Trophoblast cell (in vitro differentiated cells and primary cell): Measurements from ENCODE around the gene FBXW11.

ENCODE experiments used
- DNase-seq, 2 donors: peaks; one replicate each; pipeline ENCODE4 v3.0.0-alpha.2; 2016
- H2AFZ ChIP-seq: 2 replicates; pipeline ENCODE4 v1.6.1; 2013; ENCODE audit warnings: low read length, moderate library complexity, mild to moderate bottlenecking; ENCODE audit not compliant: insufficient read depth, poor library complexity
- H2AK5ac ChIP-seq: 2 replicates; pipeline ENCODE4 v1.6.1; 2013; ENCODE audit warnings: mild to moderate bottlenecking, low read length
- H2BK120ac ChIP-seq: 2 replicates; pipeline ENCODE4 v1.6.1; 2013; ENCODE audit warnings: low read length, mild to moderate bottlenecking, moderate library complexity; ENCODE audit not compliant: insufficient read depth, poor library complexity
- H2BK12ac ChIP-seq: 2 replicates; pipeline ENCODE4 v1.6.1; 2013; ENCODE audit warnings: mild to moderate bottlenecking, low read length, moderate library complexity
- H2BK5ac ChIP-seq: 2 replicates; pipeline ENCODE4 v1.6.1; 2013; ENCODE audit warnings: low read length, low read depth, moderate library complexity, mild to moderate bottlenecking; ENCODE audit not compliant: poor library complexity
- H3K14ac ChIP-seq: 2 replicates; pipeline ENCODE4 v1.6.1; 2013; ENCODE audit warnings: mild to moderate bottlenecking, low read length
- H3K18ac ChIP-seq: 2 replicates; pipeline ENCODE4 v1.6.1; 2013; ENCODE audit warnings: mild to moderate bottlenecking, low read length
- H3K23ac ChIP-seq: 2 replicates; pipeline ENCODE4 v1.6.1; 2013; ENCODE audit warnings: low read length
- H3K27ac ChIP-seq: 2 replicates; pipeline ENCODE4 v1.5.1; 2013; ENCODE audit warnings: low read depth, mild to moderate bottlenecking, inconsistent platforms, low read length, moderate library complexity
- H3K27me3 ChIP-seq: 2 replicates; pipeline ENCODE4 v1.6.1; 2013; ENCODE audit warnings: inconsistent platforms, mild to moderate bottlenecking, low read length, moderate library complexity; ENCODE audit not compliant: insufficient read depth
- H3K36me3 ChIP-seq, 2 experiments: 1 replicate in 1 of 2; 2 replicates in 1 of 2; pipeline ENCODE4 v1.6.1; 2013; ENCODE audit warnings: low read length in 2 of 2, mild to moderate bottlenecking in 2 of 2, moderate library complexity in 1 of 2; ENCODE audit not compliant: insufficient read depth in 2 of 2, control insufficient read depth in 1 of 2
- H3K4ac ChIP-seq: 2 replicates; pipeline ENCODE4 v1.6.1; 2013; ENCODE audit warnings: low read depth, mild to moderate bottlenecking, low read length, moderate library complexity
- H3K4me1 ChIP-seq, 2 experiments: 1 replicate in 1 of 2; 2 replicates in 1 of 2; pipeline ENCODE4 v1.6.1; 2013; ENCODE audit warnings: low read length in 2 of 2, mild to moderate bottlenecking in 2 of 2, moderate library complexity in 1 of 2; ENCODE audit not compliant: insufficient read depth in 2 of 2, control insufficient read depth in 1 of 2
- H3K4me2 ChIP-seq: 2 replicates; pipeline ENCODE4 v1.6.1; 2013; ENCODE audit warnings: inconsistent platforms, mild to moderate bottlenecking, low read length, moderate library complexity
- H3K4me3 ChIP-seq: 2 replicates; pipeline ENCODE4 v1.5.1; 2013; ENCODE audit warnings: mild to moderate bottlenecking, low read depth, low read length, inconsistent platforms
- H3K79me1 ChIP-seq: one replicate; pipeline ENCODE4 v1.6.1; 2013; ENCODE audit warnings: low read length
- H3K79me2 ChIP-seq: 2 replicates; pipeline ENCODE4 v1.6.1; 2013; ENCODE audit warnings: low read length, mild to moderate bottlenecking; ENCODE audit not compliant: control insufficient read depth, insufficient read depth, poor library complexity
- H3K9ac ChIP-seq: 2 replicates; pipeline ENCODE4 v1.6.1; 2013; ENCODE audit warnings: mild to moderate bottlenecking, low read length
- H3K9me3 ChIP-seq: 2 replicates; pipeline ENCODE4 v1.6.1; 2013; ENCODE audit warnings: low read depth, mild to moderate bottlenecking, control low read depth, inconsistent platforms, low read length; ENCODE audit not compliant: insufficient read depth
- H4K12ac ChIP-seq: 2 replicates; pipeline ENCODE4 v1.6.1; 2013; ENCODE audit warnings: low read depth, mild to moderate bottlenecking, low read length, moderate library complexity
- H4K8ac ChIP-seq: 2 replicates; pipeline ENCODE4 v1.6.1; 2013; ENCODE audit warnings: low read depth, mild to moderate bottlenecking, low read length, moderate library complexity
- H4K91ac ChIP-seq: one replicate; pipeline ENCODE4 v1.6.1; 2013; ENCODE audit warnings: low read depth, mild to moderate bottlenecking, low read length, moderate library complexity
- WGBS: extraction: QIAGEN DNeasy Blood & Tissue Kit; methylation state at CpG from one replicate; pipeline ENCODE4 v1.1.7; 2013; ENCODE audit warnings: missing lambda C conversion rate; ENCODE audit not compliant: insufficient read length, insufficient coverage; ENCODE audit errors: extremely low coverage; 5-methylcytosine and 5-hydroxymethylcytosine counted together

FBXW11 gene

DNA sequence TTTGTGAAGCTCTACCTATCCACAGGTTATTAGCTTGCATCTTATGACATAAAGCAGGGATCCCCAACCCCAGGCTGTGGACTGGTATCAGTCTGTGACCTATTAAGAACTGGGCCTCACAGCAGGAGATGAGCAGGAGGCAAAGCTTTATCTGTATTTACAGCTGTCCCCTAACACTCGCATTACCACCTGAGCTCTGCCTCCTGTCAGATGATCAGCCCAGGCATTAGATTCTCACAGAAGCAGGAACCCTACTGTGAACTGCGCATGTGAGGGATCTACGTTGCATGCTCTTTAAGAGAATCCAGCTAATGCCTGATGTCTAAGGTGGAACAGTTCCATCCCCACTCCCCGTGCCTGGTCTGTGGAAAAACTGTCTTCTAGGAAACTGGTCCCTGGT is 19.7 kb downstream of the FBXW11 start:
- no peak overlapping the region for H2BK5ac ChIP-seq
- H3K9ac ChIP-seq, result no peak overlapping the region
- no peak overlapping the region for H3K14ac ChIP-seq
- H3K79me2 ChIP-seq, result no peaks in the 10 kb centered on the region
- no peaks in the 10 kb centered on the region for H3K27me3 ChIP-seq
- H2AFZ ChIP-seq, result no peak overlapping the region
- no peak overlapping the region for H4K8ac ChIP-seq
- H3K9me3 ChIP-seq, result no peaks in the 10 kb centered on the region
- H3K36me3 ChIP-seq, result peaks cover 0 to 4% of the 10 kb centered on the region in 2 experiments
- H4K91ac ChIP-seq, result no peak overlapping the region
- no peak overlapping the region for H3K23ac ChIP-seq
- H3K4me1 ChIP-seq, result peaks cover 3 to 5% of the 10 kb centered on the region in 2 experiments
- no peak overlapping the region for H2AK5ac ChIP-seq
- no peak for DNase-seq
- H3K79me1 ChIP-seq, result no peaks in the 10 kb centered on the region
- no peak overlapping the region for H2BK12ac ChIP-seq
- no peak overlapping the region for H2BK120ac ChIP-seq
- H4K12ac ChIP-seq, result no peak overlapping the region
- WGBS, result no CpG with 5 or more reads among the region's 4 CpGs
- H3K4ac ChIP-seq, result no peak overlapping the region
- no peak overlapping the region for H3K27ac ChIP-seq
- H3K4me2 ChIP-seq, result no peak overlapping the region
- H3K18ac ChIP-seq, result no peak overlapping the region
- H3K4me3 ChIP-seq, result no peak overlapping the region

DNA sequence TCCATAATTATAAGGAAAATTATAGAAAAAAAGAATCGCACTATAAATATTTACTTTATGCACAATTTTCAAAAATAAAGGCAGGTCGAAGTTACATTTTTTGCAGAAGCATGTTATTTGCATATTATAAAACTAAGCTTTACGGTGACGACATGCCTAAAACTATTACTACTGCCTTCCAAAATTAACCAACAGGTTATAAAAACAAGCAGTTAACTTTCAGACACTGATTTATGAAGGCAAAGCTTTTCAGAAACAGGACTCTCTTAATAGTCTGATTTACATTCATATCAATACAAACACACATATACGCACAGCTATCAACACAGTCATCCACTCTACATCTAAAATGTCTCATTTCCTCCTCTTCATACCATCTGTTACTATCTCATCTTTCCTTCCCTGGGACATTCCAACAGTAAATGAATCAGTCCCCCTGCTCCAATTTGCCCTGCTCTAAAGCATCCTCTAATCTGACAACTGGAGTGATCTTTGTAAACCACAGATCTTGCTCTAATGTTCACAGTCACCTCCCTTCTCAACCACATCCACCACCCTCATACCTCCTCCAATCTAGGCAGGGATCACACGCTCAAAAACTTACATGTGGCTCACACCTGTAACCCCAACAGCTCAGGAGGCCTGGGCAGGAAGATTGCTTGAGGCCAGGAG is 21.6 kb downstream of the FBXW11 start:
- H2AFZ ChIP-seq, result no peak overlapping the region
- no peak overlapping the region for H3K4me3 ChIP-seq
- H2BK5ac ChIP-seq, result no peak overlapping the region
- no peak overlapping the region for H2BK12ac ChIP-seq
- H3K14ac ChIP-seq, result no peak overlapping the region
- no peak overlapping the region for H2BK120ac ChIP-seq
- no peak overlapping the region for H3K4me2 ChIP-seq
- no peak overlapping the region for H3K18ac ChIP-seq
- H3K4ac ChIP-seq, result no peak overlapping the region
- DNase-seq, result no peak
- H3K27ac ChIP-seq, result no peak overlapping the region
- H3K36me3 ChIP-seq, result peaks cover 0 to 4% of the 10 kb centered on the region in 2 experiments
- no peaks in the 10 kb centered on the region for H3K79me1 ChIP-seq
- no peak overlapping the region for H4K91ac ChIP-seq
- H2AK5ac ChIP-seq, result no peak overlapping the region
- no peaks in the 10 kb centered on the region for H3K79me2 ChIP-seq
- no peak overlapping the region for H4K12ac ChIP-seq
- H4K8ac ChIP-seq, result no peak overlapping the region
- 100% methylated on average over 1 of the region's 6 CpGs for WGBS
- H3K9ac ChIP-seq, result no peak overlapping the region
- no peaks in the 10 kb centered on the region for H3K9me3 ChIP-seq
- H3K23ac ChIP-seq, result no peak overlapping the region
- H3K4me1 ChIP-seq, result peaks cover 3 to 5% of the 10 kb centered on the region in 2 experiments
- H3K27me3 ChIP-seq, result no peaks in the 10 kb centered on the region

DNA sequence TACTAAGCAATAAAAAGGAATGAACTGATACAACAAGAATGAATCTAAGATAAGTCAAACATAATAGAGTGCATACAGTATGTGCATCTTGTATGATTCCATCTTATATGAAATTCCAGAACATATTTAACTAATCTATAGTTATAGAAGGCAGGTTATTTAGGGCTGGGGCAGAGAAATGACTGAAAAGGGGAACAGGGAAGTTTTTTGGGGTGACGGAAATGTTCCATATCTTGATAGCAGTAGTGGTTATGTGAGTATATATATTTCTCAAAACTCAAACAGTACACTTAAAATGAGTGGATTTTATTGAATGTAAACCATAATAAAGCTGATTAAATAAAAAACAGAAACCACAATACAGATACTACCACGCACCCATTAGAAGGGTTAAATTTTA is 24.6 kb downstream of the FBXW11 start:
- Histone ChIP-seq H2AK5ac (no peak overlapping the region), H4K12ac (no peak overlapping the region), H4K91ac (no peak overlapping the region), H3K79me1 (no peaks in the 10 kb centered on the region), H3K18ac (no peak overlapping the region), H3K79me2 (no peaks in the 10 kb centered on the region), H2AFZ (no peak overlapping the region), H2BK5ac (no peak overlapping the region), H3K23ac (no peak overlapping the region), H2BK12ac (no peak overlapping the region), H3K4ac (no peak overlapping the region), H3K9ac (no peak overlapping the region), H3K27ac (no peak overlapping the region), H3K9me3 (peaks cover 2% of the 10 kb centered on the region), H3K4me3 (no peak overlapping the region), H3K36me3 (peaks cover 0 to 3% of the 10 kb centered on the region in 2 experiments), H3K4me2 (no peak overlapping the region), H3K14ac (no peak overlapping the region), H3K4me1 (peaks cover 3 to 5% of the 10 kb centered on the region in 2 experiments), H2BK120ac (no peak overlapping the region), H3K27me3 (no peaks in the 10 kb centered on the region), H4K8ac (no peak overlapping the region)
- no CpG with 5 or more reads among the region's 2 CpGs for WGBS
- DNase-seq, result no peak

DNA sequence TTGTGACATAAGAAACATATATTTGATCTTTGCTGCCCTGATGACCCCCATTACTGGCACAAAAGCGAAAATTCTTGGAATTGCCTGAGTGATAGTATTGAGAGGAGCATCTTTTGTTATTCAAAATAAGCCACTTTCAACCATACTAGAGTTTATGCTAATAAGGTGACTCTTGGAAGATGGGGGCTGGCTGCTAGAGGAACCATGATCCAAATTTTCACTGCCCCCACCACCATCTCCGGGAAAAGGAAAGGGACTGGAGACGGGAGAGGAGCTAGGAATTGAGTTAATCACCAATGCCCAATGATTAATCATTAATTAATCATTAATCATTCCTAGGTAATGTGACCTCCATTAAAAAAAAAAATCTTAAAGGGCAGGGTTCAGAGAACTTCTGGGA is 25.6 kb downstream of the FBXW11 start:
- Histone ChIP-seq H3K27me3 (no peaks in the 10 kb centered on the region), H3K23ac (no peak overlapping the region), H3K36me3 (peaks cover 0 to 2% of the 10 kb centered on the region in 2 experiments), H3K79me2 (no peaks in the 10 kb centered on the region), H4K91ac (no peak overlapping the region), H3K4me1 (peaks cover 3 to 5% of the 10 kb centered on the region in 2 experiments), H2AK5ac (no peak overlapping the region), H3K4me3 (no peak overlapping the region), H3K4ac (no peak overlapping the region), H3K9me3 (peaks cover 2% of the 10 kb centered on the region), H4K8ac (no peak overlapping the region), H3K18ac (no peak overlapping the region), H3K79me1 (no peaks in the 10 kb centered on the region), H2AFZ (no peak overlapping the region), H3K4me2 (no peak overlapping the region), H2BK120ac (no peak overlapping the region), H2BK5ac (no peak overlapping the region), H3K27ac (no peak overlapping the region), H4K12ac (no peak overlapping the region), H3K14ac (no peak overlapping the region), H3K9ac (no peak overlapping the region), H2BK12ac (no peak overlapping the region)
- DNase-seq, result no peak
- WGBS, result no CpG with 5 or more reads among the region's 3 CpGs
